GM11168 (cell line): Measurements from ENCODE around the gene DENND6B.
"Not testable (repeated sequence)": the region's sequence is repeated elsewhere in the genome, so short reads cannot be mapped to it uniquely, and the experiment has no call there.

Experiments
- in situ Hi-C: fragments of 300-500 bp; cut with MboI; formaldehyde crosslinking; loops from one replicate; pipeline ENCODE4 v1.12.0; 2022; ENCODE audit warnings: low sequenced_read_pairs; ENCODE audit not compliant: unreplicated experiment

DENND6B gene

GRCh38 chr22:50326956-50327710, at the start of gene DENND6B:
Gene DENND6B, minus strand, starts transcription at chr22:50327012. Its CDS starts 24 bp downstream, at chr22:50326988.
- in situ Hi-C loops = loop anchor here (5.0 to 10.0 kb wide), 2 partner anchors 35 to 52 kb away; partner anchors contain the start of gene MAPK11

GRCh38 chr22:50376085-50376651, 49.4 kb upstream of the DENND6B start:
- in situ Hi-C loops = no loop called here

- in situ Hi-C loops = no loop called here
These were observed 44.4 kb upstream of the DENND6B start for GRCh38 chr22:50371101-50371648.

GRCh38 chr22:50367778-50368500, 41.1 kb upstream of the DENND6B start:
- in situ Hi-C loops = no loop called here

- in situ Hi-C loops = not testable (repeated sequence)
These were observed 37.0 kb upstream of the DENND6B start for GRCh38 chr22:50363803-50364194.

- in situ Hi-C loops = no loop called here
These were observed 36.5 kb upstream of the DENND6B start for GRCh38 chr22:50363166-50363802.

GRCh38 chr22:50361688-50362087, 34.9 kb upstream of the DENND6B start:
- in situ Hi-C loops = no loop called here

- in situ Hi-C loops = no loop called here
These were observed 34.4 kb upstream of the DENND6B start for GRCh38 chr22:50361222-50361621.

- in situ Hi-C loops = no loop called here
These were observed 33.8 kb upstream of the DENND6B start for GRCh38 chr22:50360578-50360977.

- in situ Hi-C loops = no loop called here
These were observed 30.9 kb upstream of the DENND6B start for GRCh38 chr22:50357756-50358155.

GRCh38 chr22:50357222-50357621, 30.4 kb upstream of the DENND6B start:
- in situ Hi-C loops = no loop called here

- in situ Hi-C loops = no loop called here
These were observed 29.4 kb upstream of the DENND6B start for GRCh38 chr22:50356186-50356585.

GRCh38 chr22:50348058-50348457, 21.2 kb upstream of the DENND6B start:
- in situ Hi-C loops = no loop called here

GRCh38 chr22:50347157-50347556, 20.3 kb upstream of the DENND6B start:
- in situ Hi-C loops = no loop called here

- in situ Hi-C loops = no loop called here
These were observed 19.7 kb upstream of the DENND6B start for GRCh38 chr22:50346470-50346869.

GRCh38 chr22:50343541-50343935, 16.7 kb upstream of the DENND6B start:
- in situ Hi-C loops = loop anchor here (5.0 kb wide), 1 partner anchor 86 kb away; no protein-coding TSS in a partner anchor

- in situ Hi-C loops = loop anchor here (5.0 kb wide), 1 partner anchor 86 kb away; no protein-coding TSS in a partner anchor
These were observed 16.1 kb upstream of the DENND6B start, which contains the start of gene PPP6R2 for GRCh38 chr22:50342651-50343540. Gene PPP6R2, plus strand, starts transcription at chr22:50343327. Its CDS starts 50,582 bp downstream, at chr22:50393909.

GRCh38 chr22:50341977-50342650, 15.3 kb upstream of the DENND6B start:
- in situ Hi-C loops = loop anchor here (5.0 kb wide), 1 partner anchor 85 kb away; no protein-coding TSS in a partner anchor
